ENCODE data around the gene RNU6-1. TPM values are rescaled to one million over a fixed set of nuclear protein-coding genes. Genes with fewer than 3 reads are reported as not detected.

Gene RNU6-1
- total RNA-seq, 1 donor from 2014 or later: not detected

DNA sequence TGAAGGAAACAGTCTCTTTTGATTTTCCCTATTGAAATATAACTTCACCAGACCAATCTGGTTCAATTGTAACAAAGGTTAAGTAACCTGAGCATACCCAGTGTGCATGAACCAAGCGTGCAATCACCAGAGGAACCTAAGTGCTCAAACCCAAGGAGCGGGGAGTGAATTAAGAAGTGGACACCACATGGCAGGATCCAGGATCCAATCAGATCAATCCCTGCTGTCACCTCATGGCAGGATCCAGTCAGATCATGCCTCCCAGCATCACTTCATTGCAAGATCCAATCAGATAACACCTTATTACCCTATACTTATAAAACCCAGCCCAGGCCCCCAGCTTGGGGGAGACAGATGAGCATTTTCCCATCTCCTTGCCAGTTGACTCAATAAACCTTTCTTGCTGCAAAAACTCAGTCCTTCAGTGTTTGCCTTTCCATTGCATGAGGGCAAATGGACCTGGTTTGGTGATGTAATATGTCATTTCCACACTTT is 38.9 kb upstream of the RNU6-1 start:
- Histone ChIP-seq H3K27me3 (ENCODE audit: low read depth) (no peaks in the 10 kb centered on the region), H3K4me1 (peaks cover 33% of the 10 kb centered on the region), H3K36me3 (no peaks in the 10 kb centered on the region), H3K9me3 (no peaks in the 10 kb centered on the region), H3K4me3 (no peak overlapping the region), H3K27ac (no peak overlapping the region)
- DNase-seq (no peak), ATAC-seq (no peak)
- intact Hi-C loops (cut with DNase I): no loop called here
- TF ChIP-seq, protein P1, sequence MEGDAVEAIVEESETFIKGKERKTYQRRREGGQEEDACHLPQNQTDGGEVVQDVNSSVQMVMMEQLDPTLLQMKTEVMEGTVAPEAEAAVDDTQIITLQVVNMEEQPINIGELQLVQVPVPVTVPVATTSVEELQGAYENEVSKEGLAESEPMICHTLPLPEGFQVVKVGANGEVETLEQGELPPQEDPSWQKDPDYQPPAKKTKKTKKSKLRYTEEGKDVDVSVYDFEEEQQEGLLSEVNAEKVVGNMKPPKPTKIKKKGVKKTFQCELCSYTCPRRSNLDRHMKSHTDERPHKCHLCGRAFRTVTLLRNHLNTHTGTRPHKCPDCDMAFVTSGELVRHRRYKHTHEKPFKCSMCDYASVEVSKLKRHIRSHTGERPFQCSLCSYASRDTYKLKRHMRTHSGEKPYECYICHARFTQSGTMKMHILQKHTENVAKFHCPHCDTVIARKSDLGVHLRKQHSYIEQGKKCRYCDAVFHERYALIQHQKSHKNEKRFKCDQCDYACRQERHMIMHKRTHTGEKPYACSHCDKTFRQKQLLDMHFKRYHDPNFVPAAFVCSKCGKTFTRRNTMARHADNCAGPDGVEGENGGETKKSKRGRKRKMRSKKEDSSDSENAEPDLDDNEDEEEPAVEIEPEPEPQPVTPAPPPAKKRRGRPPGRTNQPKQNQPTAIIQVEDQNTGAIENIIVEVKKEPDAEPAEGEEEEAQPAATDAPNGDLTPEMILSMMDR (IDR thresholded peaks at IDR 0.05): no peak

DNA sequence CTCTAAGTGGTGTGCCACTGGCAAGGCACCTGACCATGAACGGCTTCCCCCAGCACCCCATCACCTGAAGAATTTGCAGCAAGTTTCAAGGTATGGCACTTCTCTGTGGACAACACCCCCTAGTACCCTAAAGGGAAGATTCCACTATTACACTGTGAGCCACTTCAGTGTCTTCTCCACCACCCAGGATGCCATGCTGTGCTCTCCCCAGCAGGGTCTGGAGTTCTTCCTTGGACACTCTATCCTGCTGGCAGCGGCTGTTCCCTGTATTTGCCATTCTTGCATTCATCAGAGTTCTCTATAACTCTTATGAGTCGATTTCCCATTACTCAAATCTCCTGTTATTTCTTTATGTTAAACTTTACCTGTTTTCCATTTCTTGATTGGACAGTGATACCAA is 33.9 kb upstream of the RNU6-1 start:
- Histone ChIP-seq H3K27ac (no peak overlapping the region), H3K27me3 (ENCODE audit: low read depth) (no peaks in the 10 kb centered on the region), H3K9me3 (peaks cover 4% of the 10 kb centered on the region), H3K36me3 (no peaks in the 10 kb centered on the region), H3K4me3 (no peak overlapping the region), H3K4me1 (no peaks in the 10 kb centered on the region)
- ATAC-seq (no peak), DNase-seq (no peak)
- intact Hi-C loops (cut with DNase I): no loop called here
- TF ChIP-seq, protein P1 (IDR thresholded peaks at IDR 0.05): no peak

DNA sequence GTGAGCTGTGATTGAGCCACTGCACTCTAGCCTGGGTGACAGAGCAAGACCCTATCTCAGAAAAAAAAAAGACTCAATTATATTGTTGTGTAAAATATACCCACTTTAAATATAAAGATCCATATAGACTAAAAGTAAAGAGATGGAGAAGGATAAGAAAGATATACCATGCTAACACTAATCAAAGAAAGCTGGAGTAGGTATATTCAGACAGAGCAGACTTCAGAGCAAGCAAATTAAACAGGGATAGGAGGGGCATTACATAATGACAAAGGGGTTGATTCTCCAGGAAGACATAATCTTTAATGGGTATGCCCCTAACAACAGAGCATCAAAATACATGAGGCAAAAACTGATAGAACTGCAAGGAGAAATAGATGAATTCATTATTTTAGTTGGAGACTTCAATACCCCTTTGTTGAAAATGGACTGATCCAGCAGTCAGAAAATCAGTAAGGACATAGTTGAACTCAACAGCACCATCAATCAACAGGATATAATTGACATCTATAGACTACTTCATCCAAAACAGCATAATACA is 31.1 kb upstream of the RNU6-1 start:
- H3K4me1 ChIP-seq: no peaks in the 10 kb centered on the region
- H3K27ac ChIP-seq: no peak overlapping the region
- no peaks in the 10 kb centered on the region for H3K36me3 ChIP-seq
- H3K4me3 ChIP-seq: no peak overlapping the region
- ATAC-seq (no peak), DNase-seq (no peak)
- no peaks in the 10 kb centered on the region for H3K27me3 ChIP-seq (ENCODE audit: low read depth)
- TF ChIP-seq, protein P1 (IDR thresholded peaks at IDR 0.05): no peak
- intact Hi-C loops (cut with DNase I): no loop called here
- peaks cover 4% of the 10 kb centered on the region for H3K9me3 ChIP-seq

DNA sequence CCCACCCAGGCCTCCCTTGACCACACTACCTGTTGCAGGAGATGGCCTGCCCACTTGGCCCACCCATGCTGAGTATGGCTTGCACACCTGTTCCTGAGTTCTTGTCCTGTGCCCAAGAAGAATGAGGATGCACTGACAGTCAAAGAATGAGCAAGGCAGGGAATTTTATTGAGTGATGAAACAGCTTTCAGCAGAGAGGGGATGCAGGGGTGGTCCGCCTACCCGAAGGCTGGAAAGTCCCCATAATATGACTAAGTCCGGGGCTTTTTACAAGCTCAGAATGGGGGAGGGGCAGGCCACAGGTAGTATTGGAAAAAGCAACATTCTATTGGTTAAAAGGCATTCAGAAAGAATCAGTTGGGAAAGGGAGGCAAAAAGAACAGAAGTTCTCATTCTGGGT is 29.9 kb upstream of the RNU6-1 start:
- H3K4me1 ChIP-seq: no peaks in the 10 kb centered on the region
- H3K27me3 ChIP-seq (ENCODE audit: low read depth): no peaks in the 10 kb centered on the region
- ATAC-seq (no peak), DNase-seq (no peak)
- intact Hi-C loops (cut with DNase I): no loop called here
- H3K36me3 ChIP-seq: no peaks in the 10 kb centered on the region
- TF ChIP-seq, protein P1 (IDR thresholded peaks at IDR 0.05): no peak
- H3K4me3 ChIP-seq: no peak overlapping the region
- no peak overlapping the region for H3K27ac ChIP-seq
- peaks cover 4% of the 10 kb centered on the region for H3K9me3 ChIP-seq

DNA sequence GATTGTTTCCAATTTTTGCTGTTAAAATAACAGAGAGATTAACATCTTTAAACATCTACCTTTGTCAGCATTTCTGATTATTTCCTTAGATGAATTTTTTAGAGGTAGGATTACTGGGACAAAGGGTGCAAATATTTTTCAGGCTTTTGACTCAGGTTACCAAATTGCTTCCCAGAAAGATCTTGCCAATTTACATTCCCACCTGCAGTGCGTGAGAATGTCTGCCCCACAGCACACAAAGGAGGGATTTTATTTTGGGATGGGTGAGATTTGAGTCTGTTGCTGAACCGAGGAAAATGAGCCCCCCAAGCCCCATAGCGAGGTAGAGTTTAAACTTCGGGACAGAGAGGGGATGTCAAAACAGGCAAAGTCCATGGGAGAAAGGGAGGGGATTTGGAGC is 25.9 kb upstream of the RNU6-1 start:
- intact Hi-C loops (cut with DNase I): no loop called here
- ATAC-seq: no peak
- Histone ChIP-seq H3K36me3 (no peaks in the 10 kb centered on the region), H3K27ac (no peak overlapping the region), H3K27me3 (ENCODE audit: low read depth) (no peaks in the 10 kb centered on the region), H3K4me3 (no peak overlapping the region), H3K9me3 (no peaks in the 10 kb centered on the region), H3K4me1 (peaks cover 15% of the 10 kb centered on the region)
- TF ChIP-seq, protein P1 (IDR thresholded peaks at IDR 0.05): no peak
- DNase-seq: no peak
